HCT116 (cell line): ENCODE measurements around the gene MAPRE2. TPM values are rescaled to one million over a fixed set of nuclear protein-coding genes. Genes with fewer than 3 reads are reported as not detected.

Experiments used
- ATAC-seq: fragments of 200-7000 bp; cut with Tn5 transposase; 2 replicates; pipeline ENCODE4 v1.9.1; 2020; ENCODE audit warnings: mild to moderate bottlenecking, moderate library complexity
- BruUV-seq: library from RNA; stranded (reverse); fragments of 400-500 nt; replicated peaks from 2 replicates; lab custom pipeline; 2021; lab: Mats Ljungman, UMichigan
- CTCF ChIA-PET: fragments of 300-600 bp; sonication (Branson Sonifier 250); formaldehyde crosslinking; loops from one replicate; lab custom pipeline; 2021; ENCODE audit warnings: antibody characterized with exemption; lab: Charles Lee
- POLR2A ChIA-PET: fragments of 300-600, 350-600 bp; sonication (Branson Sonifier 250); formaldehyde crosslinking; loops from one replicate; lab custom pipeline; 2021; ENCODE audit warnings: antibody characterized with exemption; lab: Charles Lee
- RAD21 ChIA-PET, 2 experiments: fragments of 300-600 bp; sonication (Branson Sonifier 250); formaldehyde crosslinking; loops; one replicate each; lab custom pipeline; 2023; ENCODE audit warnings: low total read pairs in 2 of 2; ENCODE audit not compliant: uncharacterized antibody in 2 of 2, unreplicated experiment in 2 of 2, low non-redundant PET in 1 of 2; lab: Charles Lee
- DNase-seq: peaks from one replicate; pipeline ENCODE4 v3.0.0-alpha.2; 2010; ENCODE audit warnings: low read depth, low spot score
- H2AFZ ChIP-seq: fragments of 200-600 bp; shearing (Covaris generic), sonication (generic); 2 replicates; pipeline ENCODE4 v1.6.1; 2017; ENCODE audit warnings: low read depth, mixed run types, mixed read lengths, antibody characterized with exemption, low read length; ENCODE audit not compliant: poor library complexity, severe bottlenecking
- H3K27ac ChIP-seq: 2 replicates; pipeline ENCODE4 v1.5.1; 2012; ENCODE audit warnings: low read depth, low read length
- H3K27me3 ChIP-seq: fragments of 200-600 bp; sonication (generic); 2 replicates; pipeline ENCODE4 v1.6.1; 2016; ENCODE audit warnings: mixed run types, low read length, mixed read lengths; ENCODE audit not compliant: insufficient read depth
- H3K36me3 ChIP-seq, 2 experiments: fragments of 200-500 bp in 1 of 2; fragments of 200-600 bp in 1 of 2; sonication (Bioruptor generic) in 1 of 2; sonication (generic) in 1 of 2; 2 replicates each; pipeline versions ENCODE4 v1.5.1 to v1.6.1; 2014 to 2016; ENCODE audit warnings: low read length in 2 of 2, inconsistent platforms in 1 of 2, mixed read lengths in 1 of 2, mixed run types in 1 of 2; ENCODE audit not compliant: insufficient read depth in 2 of 2, control insufficient read depth in 1 of 2
- H3K4me1 ChIP-seq, 2 experiments: fragments of 200-600 bp in 1 of 2; sonication (generic) in 1 of 2; 2 replicates each; pipeline versions ENCODE4 v1.5.1 to v1.6.1; 2012 to 2017; ENCODE audit warnings: low read length in 2 of 2, inconsistent platforms in 1 of 2, mild to moderate bottlenecking in 1 of 2, mixed read lengths in 1 of 2, mixed run types in 1 of 2, moderate library complexity in 1 of 2; ENCODE audit not compliant: insufficient read depth in 2 of 2, control insufficient read depth in 1 of 2
- H3K4me2 ChIP-seq: fragments of 200-600 bp; sonication (generic); 2 replicates; pipeline ENCODE4 v1.6.1; 2017; ENCODE audit warnings: mixed run types, low read length, mixed read lengths
- H3K4me3 ChIP-seq, 2 experiments: fragments of 200-600 bp in 1 of 2; sonication (generic) in 1 of 2; replicated peaks in 1 of 2; 2 replicates each; pipeline ENCODE4 v1.5.1; 2011 to 2016; ENCODE audit warnings: low read length in 2 of 2, control low read depth in 1 of 2, low read depth in 1 of 2, mild to moderate bottlenecking in 1 of 2, mixed read lengths in 1 of 2, mixed run types in 1 of 2
- H3K79me2 ChIP-seq: fragments of 200-600 bp; sonication (generic); 2 replicates; pipeline ENCODE4 v1.6.1; 2017; ENCODE audit warnings: mild to moderate bottlenecking, mixed run types, low read length, moderate library complexity, mixed read lengths; ENCODE audit not compliant: insufficient read depth
- H3K9ac ChIP-seq: fragments of 200-600 bp; sonication (generic); 2 replicates; pipeline ENCODE4 v1.6.1; 2016; ENCODE audit warnings: low read length, mixed read lengths
- H3K9me2 ChIP-seq: fragments of 200-600 bp; sonication (generic), shearing (Covaris generic); 2 replicates; pipeline ENCODE4 v1.6.1; 2017; ENCODE audit warnings: mixed run types, mild to moderate bottlenecking, moderate library complexity; ENCODE audit not compliant: insufficient read depth
- H3K9me3 ChIP-seq, 2 experiments: fragments of 200-500 bp in 1 of 2; fragments of 200-600 bp in 1 of 2; sonication (Bioruptor generic) in 1 of 2; sonication (generic) in 1 of 2; 2 replicates each; pipeline ENCODE4 v1.6.1; 2014 to 2017; ENCODE audit warnings: low read length in 2 of 2, mixed read lengths in 2 of 2, inconsistent platforms in 1 of 2, low read depth in 1 of 2, mild to moderate bottlenecking in 1 of 2, mixed run types in 1 of 2, moderate library complexity in 1 of 2; ENCODE audit not compliant: control insufficient read depth in 1 of 2, insufficient read depth in 1 of 2
- H4K20me1 ChIP-seq: fragments of 200-600 bp; sonication (generic), shearing (Covaris generic); 2 replicates; pipeline ENCODE4 v1.6.1; 2017; ENCODE audit warnings: mixed run types, mild to moderate bottlenecking, moderate library complexity; ENCODE audit not compliant: insufficient read depth
- EZH2phosphoT487 ChIP-seq: fragments of 200-600 bp; IDR thresholded peaks from 2 replicates; pipeline ENCODE4 v1.6.1; 2018; ENCODE audit warnings: antibody characterized with exemption, borderline replicate concordance
- POLR2AphosphoS5 ChIP-seq: IDR thresholded peaks from 2 replicates; pipeline ENCODE4 v1.6.1; 2011; ENCODE audit warnings: mild to moderate bottlenecking, low read depth, low read length, moderate library complexity
- intact Hi-C: fragments of 100-400 bp; cut with micrococcal nuclease; formaldehyde crosslinking; loops from 2 replicates; pipeline ENCODE4 v1.10.0; 2022
- total RNA-seq: library from RNA; stranded (reverse); gene quantifications from one replicate; pipeline ENCODE4 v1.2.1, GENCODE V29; 2021; ENCODE audit not compliant: unreplicated experiment
- TF ChIP-seq, protein P1 (sequence below): IDR thresholded peaks from 2 replicates; pipeline ENCODE4 v1.6.1; 2012

Gene MAPRE2
- total RNA-seq, 1 experiment from 2014 or later, result 17.2 TPM

DNA sequence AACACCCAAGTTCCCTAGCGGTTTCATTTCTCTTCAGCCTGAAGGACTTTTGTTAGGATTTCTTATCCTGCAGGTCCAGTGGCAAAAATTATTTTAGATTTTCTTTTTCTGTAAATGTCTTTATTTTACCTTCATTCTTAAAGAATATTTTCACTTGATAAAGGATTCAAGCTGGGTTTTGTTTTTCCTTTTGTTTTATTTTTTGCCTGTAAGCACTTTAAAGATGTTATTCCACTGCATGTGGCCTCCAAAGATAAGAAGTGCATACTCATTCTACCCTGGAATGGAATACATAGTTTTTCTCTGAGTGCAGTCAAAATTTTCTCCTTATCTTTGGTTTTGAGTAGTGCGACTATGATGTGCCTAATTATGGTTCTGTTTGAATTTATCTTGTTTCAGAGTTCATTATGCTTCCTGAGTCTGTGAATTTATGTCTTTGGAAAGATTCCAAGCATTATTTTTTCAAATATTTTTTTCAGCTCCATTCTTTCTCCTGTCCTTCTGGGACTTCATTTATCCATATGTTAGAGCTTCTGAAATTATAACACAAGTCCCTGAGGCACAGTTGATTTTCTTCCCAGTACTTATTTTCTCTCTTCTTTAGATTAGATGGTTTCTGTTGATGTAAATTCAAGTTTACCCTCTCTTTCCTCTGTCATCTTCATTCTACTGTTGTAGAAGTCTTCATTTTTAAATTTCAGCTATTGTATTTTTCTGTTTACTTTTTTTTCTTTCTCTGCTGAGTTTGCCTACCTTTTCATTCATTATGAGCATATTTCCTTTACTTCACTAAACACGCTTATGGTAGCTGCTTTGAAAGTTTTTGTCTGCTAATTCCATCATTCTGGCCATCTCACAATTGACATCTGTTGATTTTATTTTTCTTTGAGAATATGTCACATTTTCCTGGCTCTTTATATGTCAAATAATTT, 69.6 kb downstream of the MAPRE2 start:
- H3K27me3 ChIP-seq, result no peaks in the 10 kb centered on the region
- no peak for TF ChIP-seq POLR2AphosphoS5
- H3K9me2 ChIP-seq, result no peaks in the 10 kb centered on the region
- intact Hi-C loops, result no loop called here
- H3K79me2 ChIP-seq, result no peaks in the 10 kb centered on the region
- BruUV-seq, result no TSS peak
- H3K4me2 ChIP-seq, result no peak overlapping the region
- no peak overlapping the region for H2AFZ ChIP-seq
- CTCF ChIA-PET, result no interaction called here
- no peak overlapping the region for H3K4me3 ChIP-seq
- H4K20me1 ChIP-seq, result no peaks in the 10 kb centered on the region
- no peaks in the 10 kb centered on the region for H3K36me3 ChIP-seq
- RAD21 ChIA-PET, result no interaction called here
- ATAC-seq (no peak), DNase-seq (no peak)
- no peak overlapping the region for H3K27ac ChIP-seq
- no peak overlapping the region for H3K9ac ChIP-seq
- H3K4me1 ChIP-seq, result no peaks in the 10 kb centered on the region
- POLR2A ChIA-PET, result no interaction called here
- no peaks in the 10 kb centered on the region for H3K9me3 ChIP-seq

DNA sequence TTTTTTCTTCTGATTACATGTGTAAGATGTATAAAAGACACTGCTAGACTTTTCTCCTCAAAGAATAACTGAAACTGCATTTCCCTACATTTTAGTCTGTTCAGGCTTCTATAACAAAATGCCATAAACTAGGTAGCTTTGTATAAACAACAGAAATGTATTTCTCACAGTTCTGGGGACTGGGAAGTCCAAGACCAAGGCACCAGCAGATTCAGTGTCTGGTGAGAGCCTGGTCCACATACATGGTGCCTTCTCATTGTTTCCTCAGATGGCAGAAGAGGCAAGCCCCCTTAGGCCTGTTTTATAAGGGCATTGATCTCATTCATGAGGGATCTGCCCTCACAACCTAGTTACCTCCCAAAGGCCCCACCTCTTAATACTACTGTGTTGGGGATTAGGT, 71.5 kb downstream of the MAPRE2 start:
- ATAC-seq, result no peak

More for the DNA sequence above, 71.5 kb downstream of the MAPRE2 start:
- intact Hi-C loops, result no loop called here
- ChIA-PET RAD21 (no interaction called here), CTCF (no interaction called here), POLR2A (no interaction called here)
- Histone ChIP-seq H3K9me2 (no peaks in the 10 kb centered on the region), H4K20me1 (no peaks in the 10 kb centered on the region), H3K9ac (no peak overlapping the region), H3K79me2 (no peaks in the 10 kb centered on the region), H3K27me3 (no peaks in the 10 kb centered on the region), H2AFZ (no peak overlapping the region), H3K4me1 (no peaks in the 10 kb centered on the region), H3K9me3 (no peaks in the 10 kb centered on the region), H3K27ac (no peak overlapping the region), H3K4me3 (no peak overlapping the region), H3K36me3 (no peaks in the 10 kb centered on the region), H3K4me2 (no peak overlapping the region)
- no peak for TF ChIP-seq EZH2phosphoT487
- TF ChIP-seq, protein P1, sequence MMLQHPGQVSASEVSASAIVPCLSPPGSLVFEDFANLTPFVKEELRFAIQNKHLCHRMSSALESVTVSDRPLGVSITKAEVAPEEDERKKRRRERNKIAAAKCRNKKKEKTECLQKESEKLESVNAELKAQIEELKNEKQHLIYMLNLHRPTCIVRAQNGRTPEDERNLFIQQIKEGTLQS, result no peak
- BruUV-seq, result no TSS peak
- DNase-seq, result no peak
